ENCODE measurements around the gene CLRN2. TPM values are rescaled to one million over a fixed set of nuclear protein-coding genes. Genes with fewer than 3 reads are reported as not detected.

CLRN2 gene
- total RNA-seq, 1 donor, result not detected

DNA sequence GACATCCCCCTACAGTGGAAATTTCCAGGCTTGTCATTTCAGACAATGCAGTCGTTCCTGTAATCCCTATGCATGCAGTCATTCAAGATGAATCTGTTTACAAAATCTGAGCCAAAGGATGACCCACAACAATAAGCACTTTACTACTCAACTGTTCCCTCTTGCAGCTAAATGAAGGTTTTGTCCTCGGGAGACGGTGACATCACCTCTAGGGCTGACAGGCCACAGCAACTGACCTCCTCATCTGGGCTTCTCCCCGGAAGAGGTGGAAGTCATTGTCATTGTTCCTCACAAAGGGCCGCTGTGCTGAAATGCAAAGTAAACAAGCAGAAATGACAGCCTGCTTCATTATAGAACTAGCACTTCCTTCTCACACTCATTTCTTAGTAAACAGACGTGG lies 29.2 kb downstream of the CLRN2 start:
- TF ChIP-seq, protein P1, sequence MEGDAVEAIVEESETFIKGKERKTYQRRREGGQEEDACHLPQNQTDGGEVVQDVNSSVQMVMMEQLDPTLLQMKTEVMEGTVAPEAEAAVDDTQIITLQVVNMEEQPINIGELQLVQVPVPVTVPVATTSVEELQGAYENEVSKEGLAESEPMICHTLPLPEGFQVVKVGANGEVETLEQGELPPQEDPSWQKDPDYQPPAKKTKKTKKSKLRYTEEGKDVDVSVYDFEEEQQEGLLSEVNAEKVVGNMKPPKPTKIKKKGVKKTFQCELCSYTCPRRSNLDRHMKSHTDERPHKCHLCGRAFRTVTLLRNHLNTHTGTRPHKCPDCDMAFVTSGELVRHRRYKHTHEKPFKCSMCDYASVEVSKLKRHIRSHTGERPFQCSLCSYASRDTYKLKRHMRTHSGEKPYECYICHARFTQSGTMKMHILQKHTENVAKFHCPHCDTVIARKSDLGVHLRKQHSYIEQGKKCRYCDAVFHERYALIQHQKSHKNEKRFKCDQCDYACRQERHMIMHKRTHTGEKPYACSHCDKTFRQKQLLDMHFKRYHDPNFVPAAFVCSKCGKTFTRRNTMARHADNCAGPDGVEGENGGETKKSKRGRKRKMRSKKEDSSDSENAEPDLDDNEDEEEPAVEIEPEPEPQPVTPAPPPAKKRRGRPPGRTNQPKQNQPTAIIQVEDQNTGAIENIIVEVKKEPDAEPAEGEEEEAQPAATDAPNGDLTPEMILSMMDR (IDR thresholded peaks at IDR 0.05; ENCODE audit: insufficient read depth, low read depth, low read length), result no peak
- no peak overlapping the region for H3K4me3 ChIP-seq (ENCODE audit: low read depth, low read length)
- DNase-seq (ENCODE audit: low read depth), result peak; percentile 26

DNA sequence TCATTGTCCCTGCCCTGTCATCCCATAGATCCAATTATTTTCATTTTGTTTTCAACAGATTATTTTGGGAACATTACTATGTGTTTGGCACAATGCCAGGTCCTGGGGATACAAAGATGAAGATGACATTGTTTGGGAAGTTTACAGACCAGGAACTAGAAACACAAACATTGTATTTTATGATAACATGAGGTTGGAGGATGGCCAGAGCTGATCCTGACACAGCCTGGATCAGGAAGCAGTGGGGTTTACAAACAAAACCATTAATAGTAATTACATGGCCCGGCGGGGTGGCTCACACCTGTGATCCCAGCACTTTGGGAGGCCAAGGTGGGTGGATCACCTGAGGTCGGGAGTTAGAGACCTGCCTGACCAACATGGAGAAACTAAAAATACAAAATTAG lies 29.9 kb downstream of the CLRN2 start:
- peak; percentile 9 for DNase-seq (ENCODE audit: low read depth)
- TF ChIP-seq, protein P1 (IDR thresholded peaks at IDR 0.05; ENCODE audit: insufficient read depth, low read depth, low read length), result no peak
- H3K4me3 ChIP-seq (ENCODE audit: low read depth, low read length), result no peak overlapping the region

DNA sequence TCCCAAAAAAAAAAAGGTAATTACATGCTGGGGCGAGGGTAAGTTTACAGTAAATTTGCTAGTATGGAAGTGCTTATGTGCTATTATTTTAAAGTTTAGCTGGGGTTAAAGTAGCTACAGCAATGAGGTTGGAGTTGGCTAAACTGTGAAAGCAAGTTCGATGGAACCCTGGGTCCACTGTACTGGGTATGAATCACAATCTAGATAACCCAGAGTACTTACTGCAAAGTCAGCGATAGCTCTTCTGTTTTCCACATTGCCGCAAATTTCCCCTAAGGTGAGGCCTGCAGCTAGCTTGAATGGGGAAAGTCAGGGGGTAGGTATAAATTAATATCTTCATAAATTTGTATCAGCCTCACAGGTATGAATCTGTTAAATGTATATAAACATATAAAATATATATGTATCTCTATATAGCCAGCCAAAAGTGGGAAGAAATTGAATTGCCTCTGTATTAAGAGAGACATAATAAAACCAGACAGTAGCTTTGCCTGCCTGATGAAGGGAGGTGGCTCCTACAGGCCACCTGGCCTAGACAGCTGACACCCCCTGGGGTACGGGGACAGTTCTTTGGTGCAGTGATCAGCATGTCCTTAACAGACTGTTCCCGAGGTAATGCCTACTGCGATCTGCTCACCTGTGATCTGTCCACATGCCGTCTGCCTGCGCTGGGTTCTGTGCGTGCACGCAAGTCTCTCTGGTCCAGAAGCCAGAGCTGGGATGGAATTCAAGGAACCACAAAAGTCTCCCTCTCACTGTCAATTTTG lies 30.6 kb downstream of the CLRN2 start:
- no peak overlapping the region for H3K4me3 ChIP-seq (ENCODE audit: low read depth, low read length)
- TF ChIP-seq, protein P1 (IDR thresholded peaks at IDR 0.05; ENCODE audit: insufficient read depth, low read depth, low read length), result no peak
- no peak for DNase-seq (ENCODE audit: low read depth)

DNA sequence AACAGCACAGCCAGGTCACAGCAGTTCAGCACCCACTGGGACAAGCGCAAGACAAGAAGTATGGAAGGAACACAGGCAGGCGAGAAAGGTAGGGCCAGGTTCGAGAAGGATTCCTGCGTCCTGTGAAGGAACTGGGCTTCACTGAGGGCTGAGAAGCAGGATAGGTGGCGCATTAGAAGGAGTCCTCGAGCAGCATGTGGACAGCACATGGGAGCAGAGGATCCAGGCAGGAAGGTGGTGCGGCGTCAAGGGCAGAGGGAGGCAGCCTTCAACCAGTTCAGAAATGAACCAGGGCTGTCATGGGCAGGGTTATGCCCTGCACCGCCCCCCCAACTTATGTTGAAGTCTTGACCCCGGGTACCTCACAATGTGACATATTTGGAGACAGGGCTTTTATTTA lies 31.3 kb downstream of the CLRN2 start:
- DNase-seq (ENCODE audit: low read depth), result no peak
- TF ChIP-seq, protein P1 (IDR thresholded peaks at IDR 0.05; ENCODE audit: insufficient read depth, low read depth, low read length), result no peak
- no peak overlapping the region for H3K4me3 ChIP-seq (ENCODE audit: low read depth, low read length)

DNA sequence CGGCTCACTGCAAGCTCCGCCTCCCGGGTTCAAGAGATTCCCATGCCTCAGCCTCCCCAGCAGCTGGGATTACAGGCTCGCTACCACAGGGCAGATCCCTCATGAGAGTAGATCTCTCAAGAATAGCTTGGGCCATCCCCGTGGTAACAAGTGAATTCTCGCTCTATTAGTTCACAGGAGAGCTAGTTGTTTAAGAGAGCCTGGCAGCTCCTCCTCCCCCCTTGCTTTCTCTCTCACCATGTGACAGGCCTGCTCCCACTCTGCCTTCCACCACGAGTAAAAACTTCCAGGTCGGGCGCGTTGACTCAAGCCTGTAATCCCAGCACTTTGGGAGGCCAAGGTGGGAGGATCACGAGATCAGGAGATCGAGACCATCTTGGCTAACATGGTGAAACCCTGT lies 31.7 kb downstream of the CLRN2 start:
- DNase-seq (ENCODE audit: low read depth), result no peak
- no peak overlapping the region for H3K4me3 ChIP-seq (ENCODE audit: low read depth, low read length)
- TF ChIP-seq, protein P1 (IDR thresholded peaks at IDR 0.05; ENCODE audit: insufficient read depth, low read depth, low read length), result no peak

DNA sequence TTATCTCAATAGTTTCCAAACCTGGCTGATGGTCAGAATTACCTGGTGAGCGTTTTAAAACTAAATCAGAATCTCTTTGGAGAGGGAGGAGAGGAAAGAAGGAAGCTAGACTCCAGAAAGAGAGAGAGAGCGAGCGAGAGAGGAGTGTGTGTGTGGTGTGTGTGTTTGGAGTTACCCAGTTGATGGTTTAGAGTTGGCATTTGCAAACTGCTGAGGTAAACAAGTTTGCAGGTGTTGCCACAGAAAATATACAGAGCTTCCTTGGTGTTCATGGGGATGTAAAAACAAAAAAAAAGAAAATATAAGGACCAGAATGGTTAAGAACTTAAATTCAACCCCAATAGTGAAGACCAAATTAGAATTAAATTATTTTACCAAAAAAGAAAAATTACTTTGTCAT lies 35.6 kb downstream of the CLRN2 start:
- no peak for DNase-seq (ENCODE audit: low read depth)
- no peak overlapping the region for H3K4me3 ChIP-seq (ENCODE audit: low read depth, low read length)
- TF ChIP-seq, protein P1 (IDR thresholded peaks at IDR 0.05; ENCODE audit: insufficient read depth, low read depth, low read length), result no peak

DNA sequence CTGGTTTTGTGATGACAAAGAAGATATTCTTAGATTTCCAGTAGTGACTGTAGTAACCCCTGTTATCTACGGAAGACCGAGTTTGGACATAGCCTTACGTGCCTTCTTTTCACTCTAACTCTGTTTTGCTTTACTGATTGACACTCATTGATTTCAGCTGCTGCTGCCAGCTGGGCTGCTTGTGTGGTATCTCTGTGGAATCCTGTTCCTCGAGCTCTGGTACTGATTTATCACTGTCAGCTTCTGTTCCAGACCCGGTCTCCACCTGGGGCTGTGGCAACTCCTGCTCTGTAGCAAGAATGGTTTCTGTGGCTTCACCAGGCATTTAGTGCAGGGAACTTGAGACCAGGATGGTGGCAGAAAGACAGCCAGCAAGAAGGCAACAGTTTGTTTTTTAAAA lies 37.5 kb downstream of the CLRN2 start:
- H3K4me3 ChIP-seq (ENCODE audit: low read depth, low read length), result no peak overlapping the region
- no peak for DNase-seq (ENCODE audit: low read depth)
- TF ChIP-seq, protein P1 (IDR thresholded peaks at IDR 0.05; ENCODE audit: insufficient read depth, low read depth, low read length), result no peak

Measured in fibroblast of villous mesenchyme (primary cell).